Glutamatergic neuron (in vitro differentiated cells): Measurements from ENCODE around the gene RNF126. TPM values are rescaled to one million over a fixed set of nuclear protein-coding genes. Genes with fewer than 3 reads are reported as not detected.

Source experiments
- DNase-seq: peaks from one replicate; pipeline ENCODE4 v3.0.0; 2022
- H3K27ac Mint-ChIP-seq: one replicate; pipeline ENCODE4 v1.8.0; 2020; ENCODE audit warnings: mild to moderate bottlenecking, mixed read lengths, inconsistent platforms; ENCODE audit not compliant: unreplicated experiment
- H3K27me3 Mint-ChIP-seq: one replicate; pipeline ENCODE4 v1.8.0; 2020; ENCODE audit warnings: mild to moderate bottlenecking, moderate library complexity, mixed read lengths, inconsistent platforms; ENCODE audit not compliant: unreplicated experiment
- H3K36me3 Mint-ChIP-seq: one replicate; pipeline ENCODE4 v1.8.0; 2020; ENCODE audit warnings: mild to moderate bottlenecking, mixed read lengths, inconsistent platforms; ENCODE audit not compliant: unreplicated experiment
- H3K4me1 Mint-ChIP-seq: one replicate; pipeline ENCODE4 v1.8.0; 2020; ENCODE audit warnings: mild to moderate bottlenecking, low read depth, mixed read lengths, inconsistent platforms; ENCODE audit not compliant: unreplicated experiment
- H3K4me3 Mint-ChIP-seq: one replicate; pipeline ENCODE4 v1.8.0; 2020; ENCODE audit warnings: mild to moderate bottlenecking, mixed read lengths, inconsistent platforms; ENCODE audit not compliant: unreplicated experiment
- H3K9me3 Mint-ChIP-seq: one replicate; pipeline ENCODE4 v1.8.0; 2020; ENCODE audit warnings: mild to moderate bottlenecking, moderate library complexity, mixed read lengths, inconsistent platforms; ENCODE audit not compliant: unreplicated experiment
- total RNA-seq: library from RNA; stranded (reverse); fragmentation: NEBNext Ultra II Directional; extraction: Animal tissue kit (Norgen Biotek cat#: 25700); gene quantifications from one replicate; pipeline ENCODE4 v1.2.1, GENCODE V29; 2021; ENCODE audit not compliant: unreplicated experiment
- TF ChIP-seq, protein P1 (sequence below): fragments of 200-600 bp; sonication (generic); IDR thresholded peaks from one replicate; pipeline ENCODE4 v1.5.0; 2021; ENCODE audit not compliant: partially characterized antibody, unreplicated experiment

Gene RNF126
- total RNA-seq, 1 donor from 2014 or later: 51.7 TPM

DNA sequence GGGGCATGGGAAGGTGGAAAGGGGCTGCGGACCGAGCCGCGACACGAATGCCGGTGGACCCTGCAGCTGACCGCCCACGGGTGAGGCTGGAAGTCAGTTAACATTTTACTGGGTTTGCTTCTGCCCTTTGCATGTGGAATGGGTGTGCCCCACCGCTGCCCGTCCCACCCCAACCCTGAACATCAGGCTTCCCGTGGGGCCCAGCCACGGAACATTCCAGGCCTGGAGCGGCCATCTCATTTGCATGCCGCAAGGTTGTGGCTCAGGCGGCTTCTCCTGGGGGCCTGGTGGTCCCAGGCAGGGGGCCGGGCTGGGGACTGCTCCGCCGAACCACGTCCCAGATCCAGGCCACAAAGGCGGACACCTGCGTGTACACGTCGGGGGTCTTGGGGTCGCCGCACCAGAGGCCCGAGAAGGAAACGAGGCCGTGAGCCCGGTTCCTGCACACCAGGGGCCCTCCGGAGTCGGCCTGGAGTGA is 22.5 kb upstream of the RNF126 start:
- no peak for DNase-seq
- Mint-ChIP-seq H3K4me3 (no peak overlapping the region), H3K27ac (no peak overlapping the region), H3K27me3 (peaks cover 4% of the 10 kb centered on the region), H3K4me1 (no peaks in the 10 kb centered on the region), H3K36me3 (no peaks in the 10 kb centered on the region), H3K9me3 (peaks cover 7% of the 10 kb centered on the region)
- TF ChIP-seq, protein P1, sequence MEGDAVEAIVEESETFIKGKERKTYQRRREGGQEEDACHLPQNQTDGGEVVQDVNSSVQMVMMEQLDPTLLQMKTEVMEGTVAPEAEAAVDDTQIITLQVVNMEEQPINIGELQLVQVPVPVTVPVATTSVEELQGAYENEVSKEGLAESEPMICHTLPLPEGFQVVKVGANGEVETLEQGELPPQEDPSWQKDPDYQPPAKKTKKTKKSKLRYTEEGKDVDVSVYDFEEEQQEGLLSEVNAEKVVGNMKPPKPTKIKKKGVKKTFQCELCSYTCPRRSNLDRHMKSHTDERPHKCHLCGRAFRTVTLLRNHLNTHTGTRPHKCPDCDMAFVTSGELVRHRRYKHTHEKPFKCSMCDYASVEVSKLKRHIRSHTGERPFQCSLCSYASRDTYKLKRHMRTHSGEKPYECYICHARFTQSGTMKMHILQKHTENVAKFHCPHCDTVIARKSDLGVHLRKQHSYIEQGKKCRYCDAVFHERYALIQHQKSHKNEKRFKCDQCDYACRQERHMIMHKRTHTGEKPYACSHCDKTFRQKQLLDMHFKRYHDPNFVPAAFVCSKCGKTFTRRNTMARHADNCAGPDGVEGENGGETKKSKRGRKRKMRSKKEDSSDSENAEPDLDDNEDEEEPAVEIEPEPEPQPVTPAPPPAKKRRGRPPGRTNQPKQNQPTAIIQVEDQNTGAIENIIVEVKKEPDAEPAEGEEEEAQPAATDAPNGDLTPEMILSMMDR: no peak

DNA sequence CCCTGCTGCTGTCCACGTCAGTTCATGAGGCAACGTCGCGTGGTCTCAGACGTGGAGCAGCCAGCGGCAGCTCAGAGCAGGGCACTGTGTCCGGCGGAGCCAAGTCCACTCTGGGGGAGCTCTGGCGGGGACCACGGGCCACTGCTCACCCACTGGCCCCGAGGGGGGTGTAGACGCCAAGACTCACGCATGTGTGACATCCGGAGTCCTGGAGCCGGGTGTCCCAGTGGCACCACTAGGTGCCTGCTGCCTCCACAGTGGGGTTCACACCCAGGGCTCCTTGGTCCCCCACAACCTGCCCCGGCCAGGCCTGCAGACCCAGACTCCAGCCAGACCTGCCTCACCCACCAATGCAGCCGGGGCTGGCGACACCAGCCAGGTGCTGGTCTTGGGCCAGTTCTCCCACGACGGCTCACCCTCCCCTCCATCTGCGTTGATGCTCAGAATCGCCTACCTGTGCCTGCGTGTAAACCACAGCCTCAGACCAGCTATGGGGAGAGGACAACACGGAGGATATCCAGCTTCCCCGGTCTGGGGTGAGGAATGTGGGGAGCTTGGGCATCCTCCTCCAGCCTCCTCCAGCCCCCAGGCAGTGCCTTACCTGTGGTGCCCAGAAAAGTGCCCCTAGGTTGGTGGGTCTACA is 19.8 kb upstream of the RNF126 start:
- Mint-ChIP-seq H3K27ac (no peak overlapping the region), H3K9me3 (peaks cover 8% of the 10 kb centered on the region), H3K4me3 (no peak overlapping the region), H3K4me1 (no peaks in the 10 kb centered on the region), H3K36me3 (no peaks in the 10 kb centered on the region), H3K27me3 (peaks cover 4% of the 10 kb centered on the region)
- no peak for DNase-seq
- TF ChIP-seq, protein P1: no peak

DNA sequence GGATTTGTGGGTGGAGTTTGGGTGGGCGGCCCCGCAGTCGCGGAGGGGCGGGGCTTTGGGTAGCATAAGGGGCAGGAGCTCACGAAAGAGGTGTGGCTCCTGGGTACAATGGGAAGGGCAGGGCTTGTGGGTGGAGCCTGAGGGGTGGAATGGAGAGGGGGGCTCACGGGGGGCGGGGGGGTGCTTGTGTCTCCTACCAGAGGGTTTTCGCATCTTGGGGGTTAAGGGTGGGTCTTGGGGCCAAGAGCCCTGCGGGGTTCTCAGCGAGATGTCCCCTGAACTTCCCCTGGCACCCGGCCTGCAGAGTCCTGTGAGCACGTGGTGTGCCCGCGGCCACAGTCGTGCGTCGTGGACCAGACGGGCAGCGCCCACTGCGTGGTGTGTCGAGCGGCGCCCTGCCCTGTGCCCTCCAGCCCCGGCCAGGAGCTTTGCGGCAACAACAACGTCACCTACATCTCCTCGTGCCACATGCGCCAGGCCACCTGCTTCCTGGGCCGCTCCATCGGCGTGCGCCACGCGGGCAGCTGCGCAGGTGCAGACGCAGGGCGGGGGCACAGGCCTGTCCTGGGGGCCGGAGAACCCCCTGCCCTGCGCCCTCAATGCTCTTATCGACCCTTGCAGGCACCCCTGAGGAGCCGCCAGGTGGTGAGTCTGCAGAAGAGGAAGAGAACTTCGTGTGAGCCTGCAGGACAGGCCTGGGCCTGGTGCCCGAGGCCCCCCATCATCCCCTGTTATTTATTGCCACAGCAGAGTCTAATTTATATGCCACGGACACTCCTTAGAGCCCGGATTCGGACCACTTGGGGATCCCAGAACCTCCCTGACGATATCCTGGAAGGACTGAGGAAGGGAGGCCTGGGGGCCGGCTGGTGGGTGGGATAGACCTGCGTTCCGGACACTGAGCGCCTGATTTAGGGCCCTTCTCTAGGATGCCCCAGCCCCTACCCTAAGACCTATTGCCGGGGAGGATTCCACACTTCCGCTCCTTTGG is 18.3 kb upstream of the RNF126 start:
- H3K9me3 Mint-ChIP-seq: peaks cover 6% of the 10 kb centered on the region
- peak overlapping the region; percentile 93 for H3K27ac Mint-ChIP-seq
- no peaks in the 10 kb centered on the region for H3K4me1 Mint-ChIP-seq
- H3K27me3 Mint-ChIP-seq: peaks cover 4% of the 10 kb centered on the region
- TF ChIP-seq, protein P1: no peak
- DNase-seq: peak; percentile 94
- H3K4me3 Mint-ChIP-seq: peak overlapping the region; percentile 94
- no peaks in the 10 kb centered on the region for H3K36me3 Mint-ChIP-seq

DNA sequence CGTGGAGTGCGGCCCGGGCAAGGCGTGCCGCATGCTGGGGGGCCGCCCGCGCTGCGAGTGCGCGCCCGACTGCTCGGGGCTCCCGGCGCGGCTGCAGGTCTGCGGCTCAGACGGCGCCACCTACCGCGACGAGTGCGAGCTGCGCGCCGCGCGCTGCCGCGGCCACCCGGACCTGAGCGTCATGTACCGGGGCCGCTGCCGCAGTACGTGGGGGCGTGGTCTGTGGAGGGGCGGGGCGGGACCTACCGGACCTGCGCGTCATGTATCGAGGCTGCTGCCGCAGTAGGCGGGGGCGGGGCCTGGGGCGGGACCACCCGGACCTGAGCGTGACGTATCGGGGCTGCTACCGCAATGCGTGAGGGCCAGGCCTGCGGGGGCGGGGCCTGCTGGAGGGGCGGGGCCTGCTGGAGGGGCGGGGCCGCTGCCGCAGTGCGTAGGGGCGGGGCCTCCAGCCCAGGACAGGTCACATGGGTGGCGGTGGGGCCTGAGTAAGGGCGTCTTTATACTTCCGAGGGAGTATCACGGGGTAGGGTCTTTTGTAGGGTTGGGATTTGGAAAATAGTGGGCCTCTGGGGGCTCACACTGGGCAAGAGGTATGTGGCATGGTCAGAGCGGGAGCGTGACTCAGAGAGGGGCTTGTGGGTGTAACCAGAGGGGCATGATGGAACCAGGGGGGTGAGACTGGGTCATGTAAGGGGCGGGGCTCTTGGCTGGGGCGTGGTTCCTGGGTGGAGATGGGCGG is 17.4 kb upstream of the RNF126 start:
- no peaks in the 10 kb centered on the region for H3K36me3 Mint-ChIP-seq
- TF ChIP-seq, protein P1: peak; percentile 19
- DNase-seq: peak; percentile 100
- H3K27me3 Mint-ChIP-seq: peaks cover 9% of the 10 kb centered on the region
- H3K4me3 Mint-ChIP-seq: peak overlapping the region; percentile 94
- H3K4me1 Mint-ChIP-seq: peaks cover 1% of the 10 kb centered on the region
- peak overlapping the region; percentile 93 for H3K27ac Mint-ChIP-seq
- peaks cover 7% of the 10 kb centered on the region for H3K9me3 Mint-ChIP-seq
